ENCODE results near the gene TLE5.
"Not testable (repeated sequence)": the region's sequence is repeated elsewhere in the genome, so short reads cannot be mapped to it uniquely, and the experiment has no call there.

The TLE5 gene

DNA sequence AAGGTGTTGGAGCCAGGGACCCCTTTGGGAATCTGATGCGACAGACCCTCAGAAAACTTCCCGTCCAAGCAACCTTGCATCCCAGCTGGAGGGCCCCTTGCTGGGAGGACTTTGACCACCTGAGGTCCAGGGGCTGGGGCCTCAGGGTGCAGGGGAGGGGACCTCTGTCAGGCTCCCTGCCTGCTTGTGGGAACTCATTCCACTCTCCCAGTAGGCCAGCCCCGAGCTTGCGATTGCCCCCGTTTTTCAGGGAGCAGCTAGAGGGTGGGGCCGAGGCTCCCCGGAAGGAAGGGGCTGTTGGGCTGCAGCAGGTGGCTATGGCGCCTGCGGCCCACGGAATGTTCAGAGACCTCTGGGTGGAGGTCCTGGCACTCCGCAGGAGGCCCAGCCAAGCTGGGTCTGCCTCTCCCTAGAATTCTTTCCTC lies 34.6 kb upstream of the TLE5 start:
- no peak for DNase-seq (ENCODE audit: low read depth in 2 of 3, low spot score in 2 of 3)

DNA sequence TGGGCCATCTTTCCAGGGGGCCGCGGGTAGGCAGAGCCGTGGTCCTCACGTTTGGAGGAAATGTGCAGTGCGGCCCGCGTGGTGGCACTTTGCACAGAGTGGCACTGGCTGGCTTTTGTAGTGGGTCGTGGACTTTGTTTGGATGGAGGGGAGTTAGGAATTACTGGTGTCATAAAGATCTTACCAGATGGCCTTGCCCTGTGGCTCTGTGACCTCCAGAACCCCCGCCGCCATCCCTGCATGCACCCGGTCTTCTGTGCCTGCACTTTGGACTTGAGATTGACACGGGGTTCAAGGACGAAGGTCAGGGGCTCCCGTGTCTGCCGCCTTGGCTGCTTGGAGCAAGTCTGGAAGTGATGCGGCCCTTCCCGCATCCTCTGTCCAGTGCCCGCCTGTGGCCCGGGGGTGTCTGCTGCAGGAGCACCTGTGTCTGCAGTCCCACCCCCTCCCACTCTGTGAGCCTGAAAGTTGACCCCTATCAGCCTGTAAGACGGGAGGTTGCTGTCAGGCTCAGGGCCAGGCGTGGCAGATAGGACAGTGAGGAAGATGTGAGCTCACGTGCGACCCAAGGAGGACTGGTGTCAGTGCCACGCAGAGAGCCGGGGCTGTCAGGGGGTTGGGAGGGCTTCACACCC lies 34.1 kb upstream of the TLE5 start:
- no peak for DNase-seq (ENCODE audit: low read depth in 2 of 3, low spot score in 2 of 3)

DNA sequence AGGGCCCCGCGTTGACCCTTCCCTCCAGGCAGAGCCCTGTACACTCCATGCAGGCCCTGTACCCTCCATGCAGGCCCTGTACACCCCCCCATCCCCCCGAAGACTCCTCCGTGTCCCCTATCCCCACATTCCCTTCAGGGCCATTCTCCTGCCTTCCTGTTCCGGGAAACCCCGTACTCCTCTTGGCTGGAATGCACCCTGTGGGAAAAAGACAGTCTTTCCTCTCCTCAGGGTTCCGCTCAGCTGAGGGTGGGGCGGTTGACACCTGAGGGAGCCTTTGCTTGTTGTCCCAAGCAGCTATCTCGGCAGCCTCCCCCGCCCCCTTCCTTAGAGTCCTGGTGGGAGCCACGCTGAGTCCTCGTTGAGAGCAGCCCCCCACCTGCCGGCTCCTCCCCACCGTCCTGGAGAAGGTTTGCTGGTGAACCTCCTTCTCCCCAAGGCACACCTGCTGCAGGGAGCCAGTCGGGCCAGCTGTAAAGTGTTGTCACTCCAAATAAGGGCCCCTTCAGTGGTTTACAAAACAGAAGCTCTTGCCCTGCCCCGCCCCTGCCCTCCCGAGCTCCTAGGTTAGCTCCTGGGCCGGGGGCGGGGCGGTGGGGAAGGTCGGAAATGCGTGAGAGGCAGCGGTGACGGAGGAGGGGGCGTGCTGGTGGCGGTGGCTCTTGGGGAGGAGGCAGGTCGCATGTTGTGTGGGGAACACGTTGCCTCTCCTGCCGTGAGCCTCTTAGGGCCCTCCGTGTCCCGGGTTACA lies 33.3 kb upstream of the TLE5 start:
- no peak for DNase-seq (ENCODE audit: low read depth in 2 of 3, low spot score in 2 of 3)

DNA sequence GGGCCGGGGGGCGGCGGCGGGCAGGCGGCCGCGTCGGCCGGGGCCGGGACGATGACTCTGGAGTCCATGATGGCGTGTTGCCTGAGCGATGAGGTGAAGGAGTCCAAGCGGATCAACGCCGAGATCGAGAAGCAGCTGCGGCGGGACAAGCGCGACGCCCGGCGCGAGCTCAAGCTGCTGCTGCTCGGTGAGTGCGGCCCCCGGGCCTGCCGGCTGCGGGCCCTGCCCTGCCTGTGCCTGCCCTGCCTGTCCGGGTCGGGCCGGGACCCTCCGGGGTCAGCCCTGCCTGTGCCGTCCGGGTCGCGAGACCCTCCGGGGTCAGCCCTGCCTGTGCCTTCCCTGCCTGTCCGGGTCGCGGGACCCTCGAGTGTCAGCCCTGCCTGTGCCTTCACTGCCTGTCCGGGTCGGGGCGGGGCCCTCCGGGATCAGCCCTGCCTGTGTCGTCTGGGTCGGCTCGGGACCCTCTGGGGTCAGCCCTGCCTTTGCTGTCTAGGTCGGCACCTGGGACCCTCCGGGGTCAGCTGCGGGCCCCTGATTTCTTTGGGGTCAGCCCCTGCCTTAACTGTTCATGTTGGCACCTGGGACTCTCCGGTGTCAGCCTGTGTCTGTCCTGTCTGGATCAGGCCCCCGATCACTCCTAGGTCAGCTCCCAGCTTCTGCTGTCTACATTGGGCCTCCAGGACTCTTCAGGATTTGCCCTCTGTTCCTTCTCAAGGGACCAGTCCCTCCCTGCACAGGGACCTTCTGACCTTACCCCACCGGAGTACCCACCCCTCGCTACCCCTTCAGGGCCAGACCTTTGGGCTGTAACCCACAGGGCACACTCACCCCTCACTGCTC lies 32.5 kb upstream of the TLE5 start:
- no peak for DNase-seq (ENCODE audit: low read depth in 2 of 3, low spot score in 2 of 3)

DNA sequence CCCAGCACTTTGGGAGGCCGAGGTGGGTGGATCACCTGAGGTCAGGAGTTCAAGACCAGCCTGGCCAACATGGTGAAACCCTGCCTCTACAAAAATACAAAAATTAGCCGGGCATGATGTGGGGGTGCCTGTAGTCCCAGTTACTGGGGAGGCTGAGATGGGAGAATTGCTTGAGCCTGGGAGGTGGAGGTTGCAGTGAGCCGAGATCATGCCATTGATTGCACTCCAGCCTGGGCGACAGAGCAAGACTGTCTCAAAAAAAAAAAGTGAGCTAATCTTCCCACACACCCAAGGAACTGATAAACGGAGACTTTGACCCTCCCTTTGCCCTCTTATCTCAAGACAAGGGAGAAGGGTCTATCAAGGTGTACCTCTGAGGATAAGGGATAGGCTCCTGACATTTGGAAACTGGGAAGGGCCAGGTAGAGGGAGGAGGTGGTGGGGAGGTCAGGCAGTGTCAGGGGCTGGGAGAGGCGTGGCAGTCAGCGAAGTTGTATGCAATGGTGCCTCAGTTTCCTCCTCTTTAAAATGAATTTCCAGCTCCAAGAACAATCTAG lies 27.1 kb upstream of the TLE5 start:
- DNase-seq (ENCODE audit: low read depth in 2 of 3, low spot score in 2 of 3) = not testable (repeated sequence)

DNA sequence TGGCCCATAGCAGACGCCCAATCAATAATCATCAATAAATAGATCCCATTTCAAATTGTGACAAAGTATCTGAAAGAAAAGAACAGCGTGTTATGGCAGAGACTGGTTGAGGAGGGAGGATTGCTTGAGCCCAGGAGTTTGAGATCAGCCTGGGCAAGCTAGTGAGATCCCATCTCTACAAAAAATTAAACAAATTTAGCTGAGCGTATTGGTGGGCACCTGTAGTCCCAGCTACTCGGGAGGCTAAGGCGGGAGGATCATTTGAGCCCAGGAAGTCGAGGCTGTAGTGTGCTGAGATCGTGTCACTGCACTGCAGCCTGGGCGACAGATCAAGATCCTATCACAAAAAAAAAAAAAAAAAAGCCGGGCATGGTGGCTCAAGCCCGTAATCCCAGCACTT lies 25.5 kb upstream of the TLE5 start:
- DNase-seq (ENCODE audit: low read depth in 2 of 3, low spot score in 2 of 3) = no peak

DNA sequence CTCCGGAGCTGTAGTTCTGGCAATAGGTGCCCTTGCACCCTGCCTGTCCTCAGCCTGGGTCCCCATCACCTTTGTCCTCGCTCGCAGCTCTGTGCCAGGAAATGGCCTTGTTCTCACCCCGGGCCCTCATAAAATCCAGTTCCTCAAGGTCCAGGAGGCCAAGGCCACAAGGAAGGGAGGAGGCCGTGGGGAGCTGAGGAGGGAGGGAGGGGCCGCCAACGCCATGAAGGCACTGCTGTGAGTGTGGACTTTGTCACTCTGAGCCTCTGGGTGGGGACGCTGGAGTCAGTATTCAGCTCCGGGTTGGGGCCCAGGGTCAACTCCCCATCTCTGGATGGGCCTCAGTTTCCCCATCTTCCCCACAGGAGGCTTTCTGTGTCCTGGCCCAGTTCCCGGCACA lies 22.6 kb upstream of the TLE5 start:
- DNase-seq (ENCODE audit: low read depth in 2 of 3, low spot score in 2 of 3) = no peak

DNA sequence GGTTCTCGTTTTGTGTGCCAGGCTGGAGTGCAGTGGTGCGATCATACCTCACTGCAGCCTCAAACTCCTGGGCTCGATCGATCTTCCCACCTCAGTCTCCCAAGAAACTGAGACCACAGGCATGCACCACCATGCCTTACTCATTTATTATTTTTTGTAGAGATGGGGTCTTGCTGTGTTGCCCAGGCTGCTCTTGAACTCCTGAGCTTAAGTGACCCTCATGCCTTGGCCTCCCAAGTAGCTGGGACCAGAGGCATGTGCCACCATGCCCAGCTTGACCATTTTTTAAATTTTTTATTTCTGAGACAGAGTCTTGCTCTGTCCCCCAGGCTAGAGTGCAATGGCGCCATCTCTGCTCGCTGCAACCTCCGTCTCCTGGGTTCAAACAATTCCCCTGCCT lies 21.7 kb upstream of the TLE5 start:
- no peak for DNase-seq (ENCODE audit: low read depth in 2 of 3, low spot score in 2 of 3)

DNA sequence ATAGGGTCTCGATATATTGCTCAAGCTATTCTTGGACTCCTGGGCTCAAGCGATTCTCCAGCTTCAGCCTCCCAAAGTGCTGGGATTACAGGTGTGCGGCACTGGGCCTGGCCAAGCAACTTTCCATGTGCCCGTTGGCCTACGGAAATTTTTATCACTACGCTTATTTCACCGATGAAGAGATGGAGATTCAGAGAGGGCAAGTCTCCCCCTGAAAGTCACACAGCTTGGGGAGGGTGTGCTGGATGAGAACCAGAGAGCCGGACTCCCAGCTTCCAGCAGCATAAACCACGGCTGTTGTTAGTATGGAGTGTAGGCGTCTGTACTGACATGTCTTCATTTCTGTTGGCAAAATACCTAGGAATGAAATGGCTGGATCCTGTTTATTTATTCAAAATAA lies 20.0 kb upstream of the TLE5 start:
- DNase-seq (ENCODE audit: low read depth in 2 of 3, low spot score in 2 of 3) = no peak

DNA sequence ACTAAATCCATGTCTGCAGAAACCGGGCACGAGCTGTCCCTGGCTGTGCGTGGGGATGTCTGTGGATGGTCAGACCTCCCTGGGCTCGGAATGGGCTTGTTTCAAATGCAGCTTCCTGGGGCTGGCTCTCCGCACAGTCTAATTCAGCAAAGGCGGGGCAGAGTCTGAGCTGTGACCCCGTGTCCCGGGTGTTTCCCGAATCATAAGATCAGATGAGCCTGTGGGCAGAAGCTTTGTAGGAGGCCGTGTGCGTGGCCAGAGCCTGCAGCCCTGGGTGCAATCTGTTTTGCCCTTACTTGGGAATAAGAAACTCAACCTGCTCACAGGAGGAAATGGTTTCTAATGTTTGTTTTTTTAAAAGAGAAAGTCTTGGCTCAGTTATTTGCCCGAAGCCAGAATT lies 18.0 kb upstream of the TLE5 start:
- DNase-seq (ENCODE audit: low read depth in 2 of 3, low spot score in 2 of 3) = no peak

DNA sequence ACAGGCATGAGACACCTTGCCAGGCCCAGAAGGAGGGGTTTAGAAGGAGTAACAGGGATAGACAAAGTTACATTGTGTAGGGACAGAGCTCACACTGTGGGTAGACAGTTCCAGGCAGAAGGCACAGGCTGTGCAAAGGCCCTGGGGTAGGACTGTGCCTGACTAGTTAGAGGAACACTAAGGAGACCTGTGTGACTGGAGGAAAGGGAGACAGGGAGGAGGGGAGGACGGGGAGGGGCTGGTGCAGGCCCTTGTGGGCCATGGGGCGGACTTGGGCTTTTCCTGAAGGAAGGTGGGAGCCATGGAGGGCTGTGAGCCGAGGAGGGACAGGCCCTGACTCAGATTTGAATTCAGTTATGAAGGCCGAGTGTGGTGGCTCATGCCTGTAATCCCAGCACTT lies 17.3 kb upstream of the TLE5 start:
- no peak for DNase-seq (ENCODE audit: low read depth in 2 of 3, low spot score in 2 of 3)

DNA sequence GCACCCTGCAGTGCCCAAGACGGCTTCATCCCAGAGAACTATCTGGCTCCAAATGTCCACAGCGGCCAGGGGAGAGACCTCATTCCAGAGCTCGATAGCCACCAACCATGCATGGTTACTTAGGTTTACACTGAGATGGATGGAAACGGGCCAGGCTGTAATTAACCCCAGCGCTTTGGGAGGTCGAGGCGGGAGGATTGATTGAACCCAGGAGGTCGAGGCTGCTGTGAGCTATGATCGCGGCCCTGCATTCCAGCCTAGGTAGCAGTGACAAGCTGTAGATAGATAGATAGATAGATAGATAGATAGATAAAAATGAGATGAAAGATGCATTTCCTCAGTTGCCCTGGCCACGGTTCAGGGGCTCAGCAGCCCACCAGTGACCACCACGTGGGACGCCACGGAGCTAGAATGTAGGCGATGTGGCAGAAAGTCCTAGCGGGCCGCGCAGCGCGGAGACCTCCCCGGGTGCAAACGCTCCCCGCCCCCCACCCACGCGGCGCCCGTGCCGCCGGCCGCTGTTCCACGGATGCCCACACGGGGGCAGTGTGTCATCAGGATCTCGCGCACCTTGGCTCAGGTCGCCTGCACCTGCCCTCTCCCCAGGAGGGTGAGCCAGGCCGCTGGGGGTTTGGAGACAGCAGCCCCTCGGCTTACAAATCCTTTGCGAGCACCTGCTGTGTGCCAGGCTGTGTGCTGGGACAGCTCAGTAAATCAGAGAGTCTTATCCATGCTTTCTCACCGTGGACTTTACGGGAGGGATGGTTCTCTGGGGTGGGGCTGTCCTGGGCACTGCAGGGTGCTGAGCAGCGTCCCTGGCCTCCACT lies 13.5 kb upstream of the TLE5 start:
- DNase-seq (ENCODE audit: low read depth in 2 of 3, low spot score in 2 of 3) = peak; percentile 53 to 83 (median 82)

DNA sequence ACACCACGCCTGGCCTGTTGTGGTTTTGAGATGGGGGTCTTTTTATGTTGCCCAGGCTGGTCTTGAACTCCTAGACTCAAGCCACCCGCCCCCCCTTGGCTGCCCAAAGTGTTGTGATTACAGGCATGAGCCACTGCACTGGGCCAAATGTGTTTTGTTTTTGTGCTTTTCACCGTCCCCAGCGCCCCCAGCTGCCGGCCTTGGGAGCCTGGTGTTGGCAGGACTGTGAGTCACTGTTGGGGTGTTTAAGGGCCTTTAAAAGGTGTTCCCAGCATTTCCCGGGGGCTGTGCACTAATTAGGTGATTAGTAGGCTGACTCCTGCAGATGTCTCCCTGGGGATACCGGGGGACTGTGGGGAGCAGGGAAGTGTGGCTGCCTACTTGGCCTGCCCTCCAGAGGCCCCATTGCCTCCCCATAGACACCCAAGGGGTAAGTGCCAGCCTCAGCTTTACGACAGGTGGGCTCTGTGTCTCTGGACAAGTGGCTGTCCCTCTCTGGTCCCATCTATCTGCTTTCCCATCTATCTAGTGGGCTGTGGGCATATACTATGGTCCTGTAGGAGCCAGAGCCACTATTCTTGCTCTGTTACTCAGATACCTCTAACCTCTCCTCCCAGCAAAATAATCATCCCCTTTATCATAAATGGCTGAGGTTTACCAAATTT lies 11.8 kb upstream of the TLE5 start:
- DNase-seq (ENCODE audit: low read depth in 2 of 3, low spot score in 2 of 3) = no peak

DNA sequence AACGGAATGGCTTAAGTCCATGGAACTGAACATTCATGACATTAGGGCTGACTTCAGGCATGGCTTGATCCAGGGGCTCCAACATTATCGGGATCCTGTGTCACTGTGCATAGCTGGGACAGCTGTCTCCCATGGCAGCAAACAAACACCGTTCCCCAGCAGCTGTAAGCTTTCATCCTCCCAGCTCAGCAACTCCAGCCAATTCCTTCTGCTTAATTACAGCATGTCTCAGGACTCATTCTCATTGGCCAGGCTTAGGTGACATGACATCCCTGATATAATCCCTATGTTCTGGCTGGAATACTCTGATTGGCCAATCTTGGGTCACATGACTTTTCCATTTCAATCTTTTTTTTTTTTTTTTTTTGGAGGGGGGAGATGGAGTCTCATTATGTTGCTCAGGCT lies 10.9 kb upstream of the TLE5 start:
- DNase-seq (ENCODE audit: low read depth in 2 of 3, low spot score in 2 of 3) = no peak

DNA sequence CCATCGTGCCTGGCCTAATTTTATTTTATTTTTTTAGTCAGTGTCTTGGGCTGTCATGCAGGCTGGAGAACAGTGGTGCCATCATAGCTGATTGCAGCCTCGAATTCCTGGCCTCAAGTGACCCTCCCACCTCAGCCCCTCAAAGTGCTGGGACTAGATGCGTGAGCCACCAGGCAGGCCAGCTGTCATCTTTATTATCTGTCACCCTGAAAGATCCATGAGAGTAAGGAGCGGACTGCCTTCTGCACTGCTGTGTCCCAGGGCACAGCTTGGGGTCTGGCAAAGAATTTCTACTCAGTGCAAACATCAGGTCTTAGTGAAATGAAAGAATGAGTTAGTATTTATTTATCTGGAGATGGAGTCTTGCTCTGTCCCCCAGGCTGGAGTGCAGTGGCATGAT lies 9.5 kb upstream of the TLE5 start:
- no peak for DNase-seq (ENCODE audit: low read depth in 2 of 3, low spot score in 2 of 3)

DNA sequence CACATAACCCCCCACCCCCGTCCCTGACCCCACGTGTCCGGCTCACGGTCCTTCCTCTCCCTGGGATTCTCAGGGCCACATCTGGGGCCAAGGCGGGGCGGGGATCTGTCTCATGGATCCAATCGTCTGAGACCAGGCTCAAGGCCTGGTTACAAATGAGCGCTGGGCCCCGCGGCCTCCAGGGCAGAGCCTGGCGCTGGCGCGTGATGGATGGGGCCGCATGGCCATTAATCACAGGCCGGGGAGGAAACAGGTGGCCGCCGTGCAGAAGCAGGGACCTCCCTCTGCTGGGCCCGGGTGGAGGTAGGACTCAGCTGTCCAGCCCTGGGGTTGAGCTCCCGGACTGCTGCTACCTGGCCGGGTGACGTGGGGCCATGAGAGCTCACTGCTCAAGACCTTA lies 5.8 kb upstream of the TLE5 start:
- no peak for DNase-seq (ENCODE audit: low read depth in 2 of 3, low spot score in 2 of 3)

DNA sequence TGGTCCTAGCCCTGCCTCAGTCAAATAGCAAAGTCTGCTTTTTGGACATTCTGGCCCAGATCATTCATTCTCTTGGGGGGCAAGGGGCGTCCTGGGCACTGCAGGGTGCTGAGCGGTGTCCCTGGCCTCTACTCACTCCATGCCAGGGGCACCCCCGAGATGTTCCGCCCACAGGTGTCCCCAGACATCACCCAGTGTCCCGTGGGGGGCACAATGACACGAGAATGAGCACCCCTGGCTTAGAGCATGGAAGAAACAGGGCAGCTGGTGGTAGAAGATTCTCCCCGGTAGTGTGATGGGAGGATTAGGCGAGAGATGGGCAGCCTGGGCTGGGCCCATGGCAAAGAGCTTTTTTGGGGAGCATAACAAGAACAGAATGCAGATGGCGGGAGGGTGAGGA lies 5.3 kb upstream of the TLE5 start:
- no peak for DNase-seq (ENCODE audit: low read depth in 2 of 3, low spot score in 2 of 3)

DNA sequence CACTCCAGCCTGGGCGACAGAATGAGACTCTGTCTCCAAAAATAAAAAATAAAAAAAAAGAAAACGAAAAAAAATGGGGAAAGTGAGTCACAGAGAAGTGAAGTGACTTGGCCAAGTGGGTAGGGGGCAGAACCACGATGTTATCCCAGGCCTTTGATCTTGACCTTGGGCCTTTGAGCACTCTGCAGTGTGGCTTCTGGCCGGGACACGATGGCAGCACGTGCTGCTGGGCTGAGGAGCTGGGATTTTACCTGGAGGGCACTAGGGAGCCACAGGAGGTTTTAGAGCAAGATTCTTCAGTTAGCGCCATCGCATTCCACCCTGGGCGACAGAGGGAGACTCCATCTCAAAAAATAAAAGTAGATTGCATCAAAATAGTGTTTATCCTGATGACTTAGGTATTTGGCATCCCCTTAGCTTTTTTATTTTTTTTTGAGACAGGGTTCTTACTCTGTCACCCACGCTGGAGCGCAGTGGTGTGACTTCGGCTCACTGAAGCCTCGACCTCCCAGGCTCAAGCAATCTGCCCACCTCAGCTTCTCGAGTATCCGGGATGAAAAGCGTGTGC lies 4.3 kb upstream of the TLE5 start:
- DNase-seq (ENCODE audit: low read depth in 2 of 3, low spot score in 2 of 3) = no peak

DNA sequence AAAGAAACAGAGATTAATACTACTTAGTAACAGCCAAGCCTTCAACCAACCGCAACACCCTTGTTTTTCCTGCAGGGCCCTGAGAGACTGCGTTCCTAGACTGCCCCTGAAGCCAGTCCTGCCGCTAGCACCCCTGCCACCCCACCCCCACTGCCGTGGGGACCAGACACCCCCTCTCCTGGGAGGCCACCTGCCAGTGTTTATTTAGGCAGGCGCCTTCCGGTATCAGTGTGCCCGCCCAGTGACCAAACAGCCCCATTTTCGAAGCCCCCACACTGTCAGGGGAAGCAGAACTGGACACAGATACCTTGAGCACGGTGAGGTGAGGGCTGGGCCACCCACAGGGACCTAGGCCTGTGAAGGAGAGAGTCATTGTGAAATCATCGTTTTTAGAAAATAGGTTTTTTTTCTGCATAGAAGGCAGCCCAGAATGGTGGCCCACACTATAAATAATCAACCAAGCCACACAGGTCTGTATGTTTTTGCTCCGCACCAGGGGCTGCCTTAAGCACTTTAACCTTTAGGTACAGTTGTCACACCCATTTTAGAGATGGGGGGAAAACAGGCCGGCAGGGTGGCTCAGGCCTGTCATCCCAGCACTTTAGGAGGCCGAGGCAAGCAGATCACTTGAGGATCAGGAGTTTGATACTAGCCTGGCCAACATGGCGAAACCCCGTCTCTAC lies 3.5 kb upstream of the TLE5 start:
- DNase-seq (ENCODE audit: low read depth in 2 of 3, low spot score in 2 of 3) = no peak

DNA sequence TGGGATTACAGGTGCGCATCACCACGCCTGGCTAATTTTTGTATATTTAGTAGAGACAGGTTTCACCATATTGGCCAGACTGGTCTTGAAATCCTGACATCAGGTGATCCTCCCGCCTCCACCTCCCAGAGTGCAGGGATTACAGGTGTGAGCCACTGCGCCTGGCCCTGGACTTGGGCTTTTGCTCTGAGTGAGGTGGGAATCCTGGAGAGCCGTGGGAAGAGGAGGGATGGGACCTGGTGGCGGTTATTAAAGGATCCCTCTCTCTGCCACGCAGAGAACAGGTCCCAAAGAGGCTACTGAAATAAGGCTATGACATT lies 1.7 kb upstream of the TLE5 start:
- no peak for DNase-seq (ENCODE audit: low read depth in 2 of 3, low spot score in 2 of 3)
